HCT116 (cell line): Measurements from ENCODE around the gene MFN2.

ENCODE experiments used
- EZH2phosphoT487 ChIP-seq: fragments of 200-600 bp; IDR thresholded peaks from 2 replicates; pipeline ENCODE4 v1.6.1; 2018; ENCODE audit warnings: antibody characterized with exemption, borderline replicate concordance
- FOSL1 ChIP-seq: IDR thresholded peaks from 2 replicates; pipeline ENCODE4 v1.6.1; 2012; ENCODE audit warnings: low read depth
- POLR2A ChIP-seq: IDR thresholded peaks from 2 replicates; pipeline ENCODE4 v1.7.0; 2011; ENCODE audit warnings: borderline replicate concordance; ENCODE audit not compliant: insufficient read depth, insufficient read length; ENCODE audit errors: extremely low read depth
- POLR2AphosphoS5 ChIP-seq: IDR thresholded peaks from 2 replicates; pipeline ENCODE4 v1.6.1; 2011; ENCODE audit warnings: mild to moderate bottlenecking, low read depth, low read length, moderate library complexity
- SRF ChIP-seq: IDR thresholded peaks from 2 replicates; pipeline ENCODE4 v1.6.1; 2012; ENCODE audit warnings: low read depth
- TCF7L2 ChIP-seq: IDR thresholded peaks from 2 replicates; pipeline ENCODE4 v1.7.0; 2011; ENCODE audit warnings: borderline replicate concordance, inconsistent platforms; ENCODE audit not compliant: insufficient read depth, insufficient read length; ENCODE audit errors: extremely low read depth
- YY1 ChIP-seq: IDR thresholded peaks from 2 replicates; pipeline ENCODE4 v1.6.1; 2011; ENCODE audit warnings: low read length, low read depth, moderate library complexity, mild to moderate bottlenecking; ENCODE audit not compliant: insufficient replicate concordance; ENCODE audit errors: extremely low read depth
- ZNF274 ChIP-seq: fragments of 200-500 bp; sonication (Bioruptor generic); IDR thresholded peaks from 2 replicates; pipeline ENCODE4 v1.6.1; 2014; ENCODE audit warnings: mild to moderate bottlenecking, low read depth, low read length, inconsistent platforms
- TF ChIP-seq, protein P1 (sequence below), 3 experiments: fragments of 200-600 bp in 1 of 3; sonication (generic) in 1 of 3; IDR thresholded peaks in 2 of 3; conservative IDR thresholded peaks in 1 of 3; 2 replicates each; pipeline ENCODE4 v1.5.1; 2012 to 2017; ENCODE audit warnings: low read depth in 2 of 3, low read length in 2 of 3, antibody characterized with exemption in 1 of 3, borderline replicate concordance in 1 of 3, control low read depth in 1 of 3, mild to moderate bottlenecking in 1 of 3, mixed read lengths in 1 of 3, mixed run types in 1 of 3, moderate library complexity in 1 of 3; ENCODE audit not compliant: insufficient read depth in 1 of 3
- TF ChIP-seq, protein P2 (sequence below): IDR thresholded peaks from 2 replicates; pipeline ENCODE4 v1.6.1; 2012
- TF ChIP-seq, protein P3 (sequence below): IDR thresholded peaks from 2 replicates; pipeline ENCODE4 v1.6.1; 2012

DNA sequence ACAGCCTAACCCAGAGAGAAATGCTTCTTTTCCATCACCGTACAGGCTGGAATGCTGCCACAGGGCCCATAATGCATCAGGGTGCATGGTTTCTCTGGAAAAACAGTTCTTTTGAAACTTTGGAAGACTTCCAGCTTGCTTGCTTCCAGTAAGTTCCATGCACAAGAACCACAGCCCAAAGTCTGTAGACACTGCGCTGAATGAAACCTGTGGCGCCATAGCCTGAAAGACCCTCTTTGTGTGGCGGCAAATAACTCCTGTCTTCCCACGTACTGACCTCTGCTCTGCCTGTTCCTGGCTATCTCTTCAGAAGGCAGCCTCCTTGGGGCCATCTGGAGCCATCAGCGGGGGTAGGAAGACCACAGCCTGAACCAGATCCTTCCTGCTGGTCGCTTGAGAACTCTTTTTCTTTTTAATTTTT lies 54.1 kb downstream of the MFN2 start:
- TF ChIP-seq POLR2AphosphoS5 (no peak), YY1 (no peak), SRF (no peak), EZH2phosphoT487 (no peak), POLR2A (no peak), TCF7L2 (no peak), ZNF274 (no peak), FOSL1 (no peak)
- TF ChIP-seq, protein P1, sequence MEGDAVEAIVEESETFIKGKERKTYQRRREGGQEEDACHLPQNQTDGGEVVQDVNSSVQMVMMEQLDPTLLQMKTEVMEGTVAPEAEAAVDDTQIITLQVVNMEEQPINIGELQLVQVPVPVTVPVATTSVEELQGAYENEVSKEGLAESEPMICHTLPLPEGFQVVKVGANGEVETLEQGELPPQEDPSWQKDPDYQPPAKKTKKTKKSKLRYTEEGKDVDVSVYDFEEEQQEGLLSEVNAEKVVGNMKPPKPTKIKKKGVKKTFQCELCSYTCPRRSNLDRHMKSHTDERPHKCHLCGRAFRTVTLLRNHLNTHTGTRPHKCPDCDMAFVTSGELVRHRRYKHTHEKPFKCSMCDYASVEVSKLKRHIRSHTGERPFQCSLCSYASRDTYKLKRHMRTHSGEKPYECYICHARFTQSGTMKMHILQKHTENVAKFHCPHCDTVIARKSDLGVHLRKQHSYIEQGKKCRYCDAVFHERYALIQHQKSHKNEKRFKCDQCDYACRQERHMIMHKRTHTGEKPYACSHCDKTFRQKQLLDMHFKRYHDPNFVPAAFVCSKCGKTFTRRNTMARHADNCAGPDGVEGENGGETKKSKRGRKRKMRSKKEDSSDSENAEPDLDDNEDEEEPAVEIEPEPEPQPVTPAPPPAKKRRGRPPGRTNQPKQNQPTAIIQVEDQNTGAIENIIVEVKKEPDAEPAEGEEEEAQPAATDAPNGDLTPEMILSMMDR (IDR thresholded peaks at IDR 0.05 in 2 of 3, conservative IDR thresholded peaks at IDR 0.05 in 1 of 3; ENCODE audit: borderline replicate concordance in 1 of 3, insufficient read depth in 1 of 3, low read depth in 2 of 3, low read length in 2 of 3) = no peak
- TF ChIP-seq, protein P2, sequence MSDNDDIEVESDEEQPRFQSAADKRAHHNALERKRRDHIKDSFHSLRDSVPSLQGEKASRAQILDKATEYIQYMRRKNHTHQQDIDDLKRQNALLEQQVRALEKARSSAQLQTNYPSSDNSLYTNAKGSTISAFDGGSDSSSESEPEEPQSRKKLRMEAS = no peak
- TF ChIP-seq, protein P3, sequence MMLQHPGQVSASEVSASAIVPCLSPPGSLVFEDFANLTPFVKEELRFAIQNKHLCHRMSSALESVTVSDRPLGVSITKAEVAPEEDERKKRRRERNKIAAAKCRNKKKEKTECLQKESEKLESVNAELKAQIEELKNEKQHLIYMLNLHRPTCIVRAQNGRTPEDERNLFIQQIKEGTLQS = no peak
